HL-60 (cell line): Measurements from ENCODE around the gene BLVRA.

Source experiments
- GABPA ChIP-seq: IDR thresholded peaks from 2 replicates; pipeline ENCODE4 v1.6.1; 2012; ENCODE audit warnings: low read depth
- POLR2AphosphoS5 ChIP-seq: IDR thresholded peaks from 2 replicates; pipeline ENCODE4 v1.6.1; 2012; ENCODE audit warnings: low read depth
- TF ChIP-seq, protein P1 (sequence below): IDR thresholded peaks from one replicate; pipeline ENCODE4 v1.5.1; 2011; ENCODE audit warnings: low read length, control low read depth, inconsistent platforms; ENCODE audit not compliant: insufficient read depth
- TF ChIP-seq, protein P2 (sequence below): IDR thresholded peaks from 2 replicates; pipeline ENCODE4 v1.6.1; 2012; ENCODE audit warnings: low read depth; ENCODE audit not compliant: insufficient replicate concordance

DNA sequence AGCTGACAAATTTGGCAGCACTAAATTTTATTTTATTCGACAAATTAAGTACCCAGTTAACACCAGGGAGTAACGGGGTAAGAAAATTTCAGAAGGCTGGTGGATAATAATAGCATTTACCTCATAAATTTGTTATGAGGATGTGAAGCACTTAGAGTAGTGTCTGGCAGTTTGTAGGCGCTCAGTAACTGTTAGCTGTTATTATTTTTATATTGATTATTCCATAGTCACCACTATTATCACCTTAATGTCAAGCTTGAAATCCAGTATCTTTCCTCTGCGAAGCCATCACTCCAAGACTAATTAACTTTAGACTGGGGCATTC is 28.6 kb upstream of the BLVRA start:
- TF ChIP-seq, protein P1, sequence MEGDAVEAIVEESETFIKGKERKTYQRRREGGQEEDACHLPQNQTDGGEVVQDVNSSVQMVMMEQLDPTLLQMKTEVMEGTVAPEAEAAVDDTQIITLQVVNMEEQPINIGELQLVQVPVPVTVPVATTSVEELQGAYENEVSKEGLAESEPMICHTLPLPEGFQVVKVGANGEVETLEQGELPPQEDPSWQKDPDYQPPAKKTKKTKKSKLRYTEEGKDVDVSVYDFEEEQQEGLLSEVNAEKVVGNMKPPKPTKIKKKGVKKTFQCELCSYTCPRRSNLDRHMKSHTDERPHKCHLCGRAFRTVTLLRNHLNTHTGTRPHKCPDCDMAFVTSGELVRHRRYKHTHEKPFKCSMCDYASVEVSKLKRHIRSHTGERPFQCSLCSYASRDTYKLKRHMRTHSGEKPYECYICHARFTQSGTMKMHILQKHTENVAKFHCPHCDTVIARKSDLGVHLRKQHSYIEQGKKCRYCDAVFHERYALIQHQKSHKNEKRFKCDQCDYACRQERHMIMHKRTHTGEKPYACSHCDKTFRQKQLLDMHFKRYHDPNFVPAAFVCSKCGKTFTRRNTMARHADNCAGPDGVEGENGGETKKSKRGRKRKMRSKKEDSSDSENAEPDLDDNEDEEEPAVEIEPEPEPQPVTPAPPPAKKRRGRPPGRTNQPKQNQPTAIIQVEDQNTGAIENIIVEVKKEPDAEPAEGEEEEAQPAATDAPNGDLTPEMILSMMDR: no peak
- no peak for TF ChIP-seq POLR2AphosphoS5
- TF ChIP-seq, protein P2, sequence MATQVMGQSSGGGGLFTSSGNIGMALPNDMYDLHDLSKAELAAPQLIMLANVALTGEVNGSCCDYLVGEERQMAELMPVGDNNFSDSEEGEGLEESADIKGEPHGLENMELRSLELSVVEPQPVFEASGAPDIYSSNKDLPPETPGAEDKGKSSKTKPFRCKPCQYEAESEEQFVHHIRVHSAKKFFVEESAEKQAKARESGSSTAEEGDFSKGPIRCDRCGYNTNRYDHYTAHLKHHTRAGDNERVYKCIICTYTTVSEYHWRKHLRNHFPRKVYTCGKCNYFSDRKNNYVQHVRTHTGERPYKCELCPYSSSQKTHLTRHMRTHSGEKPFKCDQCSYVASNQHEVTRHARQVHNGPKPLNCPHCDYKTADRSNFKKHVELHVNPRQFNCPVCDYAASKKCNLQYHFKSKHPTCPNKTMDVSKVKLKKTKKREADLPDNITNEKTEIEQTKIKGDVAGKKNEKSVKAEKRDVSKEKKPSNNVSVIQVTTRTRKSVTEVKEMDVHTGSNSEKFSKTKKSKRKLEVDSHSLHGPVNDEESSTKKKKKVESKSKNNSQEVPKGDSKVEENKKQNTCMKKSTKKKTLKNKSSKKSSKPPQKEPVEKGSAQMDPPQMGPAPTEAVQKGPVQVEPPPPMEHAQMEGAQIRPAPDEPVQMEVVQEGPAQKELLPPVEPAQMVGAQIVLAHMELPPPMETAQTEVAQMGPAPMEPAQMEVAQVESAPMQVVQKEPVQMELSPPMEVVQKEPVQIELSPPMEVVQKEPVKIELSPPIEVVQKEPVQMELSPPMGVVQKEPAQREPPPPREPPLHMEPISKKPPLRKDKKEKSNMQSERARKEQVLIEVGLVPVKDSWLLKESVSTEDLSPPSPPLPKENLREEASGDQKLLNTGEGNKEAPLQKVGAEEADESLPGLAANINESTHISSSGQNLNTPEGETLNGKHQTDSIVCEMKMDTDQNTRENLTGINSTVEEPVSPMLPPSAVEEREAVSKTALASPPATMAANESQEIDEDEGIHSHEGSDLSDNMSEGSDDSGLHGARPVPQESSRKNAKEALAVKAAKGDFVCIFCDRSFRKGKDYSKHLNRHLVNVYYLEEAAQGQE: no peak
- TF ChIP-seq GABPA: no peak
